ENCODE measurements around the gene PACRG.

PACRG gene

GRCh38 chr6:163010145-163010544, 282.4 kb downstream of the PACRG start:
- no peaks in the 10 kb centered on the region for H3K9me3 ChIP-seq (ENCODE audit: insufficient read depth, low read length)
- H3K27ac ChIP-seq (ENCODE audit: low read depth, low read length): no peak overlapping the region
- H3K36me3 ChIP-seq (ENCODE audit: low read length): no peaks in the 10 kb centered on the region
- no peak overlapping the region for H3K4me3 ChIP-seq (ENCODE audit: insufficient read depth, low read length, poor library complexity, severe bottlenecking)
- no peaks in the 10 kb centered on the region for H3K9me2 ChIP-seq (replicated peaks; ENCODE audit: insufficient read depth, low read length)
- no peaks in the 10 kb centered on the region for H3F3A ChIP-seq (ENCODE audit: insufficient read depth)
- no peak overlapping the region for H2AFZ ChIP-seq (ENCODE audit: low read depth, low read length, severe bottlenecking)
- no peak for TF ChIP-seq CTCF (IDR thresholded peaks at IDR 0.05; ENCODE audit: insufficient read depth, low read length, poor library complexity, severe bottlenecking)
- no peak for TF ChIP-seq EZH2phosphoT487 (conservative IDR thresholded peaks at IDR 0.05; ENCODE audit: low read length)
- H3K27me3 ChIP-seq (ENCODE audit: low read length): no peaks in the 10 kb centered on the region
- H4K20me1 ChIP-seq (ENCODE audit: low read depth, low read length): no peaks in the 10 kb centered on the region; the same call in 1 of the 2 replicates
- H3K9ac ChIP-seq (ENCODE audit: low read length): no peak overlapping the region
- no peak overlapping the region for H3K4me2 ChIP-seq (ENCODE audit: low read depth, low read length, poor library complexity, severe bottlenecking)
- H3K79me2 ChIP-seq (ENCODE audit: insufficient read depth, low read length): no peaks in the 10 kb centered on the region

- Histone ChIP-seq H4K20me1 (ENCODE audit: low read depth, low read length) (no peaks in the 10 kb centered on the region), H2AFZ (ENCODE audit: low read depth, low read length, severe bottlenecking) (no peak overlapping the region), H3K9me2 (replicated peaks; ENCODE audit: insufficient read depth, low read length) (no peaks in the 10 kb centered on the region), H3K27me3 (ENCODE audit: low read length) (no peaks in the 10 kb centered on the region), H3K9ac (ENCODE audit: low read length) (no peak overlapping the region), H3K36me3 (ENCODE audit: low read length) (no peaks in the 10 kb centered on the region), H3K27ac (ENCODE audit: low read depth, low read length) (no peak overlapping the region), H3F3A (ENCODE audit: insufficient read depth) (no peaks in the 10 kb centered on the region), H3K4me2 (ENCODE audit: low read depth, low read length, poor library complexity, severe bottlenecking) (no peak overlapping the region), H3K79me2 (ENCODE audit: insufficient read depth, low read length) (no peaks in the 10 kb centered on the region), H3K4me3 (ENCODE audit: insufficient read depth, low read length, poor library complexity, severe bottlenecking) (no peak overlapping the region), H3K9me3 (ENCODE audit: insufficient read depth, low read length) (no peaks in the 10 kb centered on the region)
- TF ChIP-seq EZH2phosphoT487 (conservative IDR thresholded peaks at IDR 0.05; ENCODE audit: low read length) (no peak), CTCF (IDR thresholded peaks at IDR 0.05; ENCODE audit: insufficient read depth, low read length, poor library complexity, severe bottlenecking) (no peak)
Observed at GRCh38 chr6:163014736-163015135, 287.0 kb downstream of the PACRG start.

- no peak overlapping the region for H3K4me2 ChIP-seq (ENCODE audit: low read depth, low read length, poor library complexity, severe bottlenecking)
- H3K27ac ChIP-seq (ENCODE audit: low read depth, low read length): no peak overlapping the region
- no peaks in the 10 kb centered on the region for H3F3A ChIP-seq (ENCODE audit: insufficient read depth)
- no peaks in the 10 kb centered on the region for H3K36me3 ChIP-seq (ENCODE audit: low read length)
- H3K4me3 ChIP-seq (ENCODE audit: insufficient read depth, low read length, poor library complexity, severe bottlenecking): no peak overlapping the region
- no peaks in the 10 kb centered on the region for H3K27me3 ChIP-seq (ENCODE audit: low read length)
- no peak overlapping the region for H3K9ac ChIP-seq (ENCODE audit: low read length)
- no peaks in the 10 kb centered on the region for H3K9me2 ChIP-seq (replicated peaks; ENCODE audit: insufficient read depth, low read length)
- H3K9me3 ChIP-seq (ENCODE audit: insufficient read depth, low read length): no peaks in the 10 kb centered on the region
- no peaks in the 10 kb centered on the region for H3K79me2 ChIP-seq (ENCODE audit: insufficient read depth, low read length)
- TF ChIP-seq EZH2phosphoT487 (conservative IDR thresholded peaks at IDR 0.05; ENCODE audit: low read length) (no peak), CTCF (IDR thresholded peaks at IDR 0.05; ENCODE audit: insufficient read depth, low read length, poor library complexity, severe bottlenecking) (no peak)
- H4K20me1 ChIP-seq (ENCODE audit: low read depth, low read length): no peaks in the 10 kb centered on the region
- H2AFZ ChIP-seq (ENCODE audit: low read depth, low read length, severe bottlenecking): no peak overlapping the region
Observed at GRCh38 chr6:163017801-163018200, 290.0 kb downstream of the PACRG start.
